ENCODE data around the gene MRPL9.

Gene MRPL9

DNA sequence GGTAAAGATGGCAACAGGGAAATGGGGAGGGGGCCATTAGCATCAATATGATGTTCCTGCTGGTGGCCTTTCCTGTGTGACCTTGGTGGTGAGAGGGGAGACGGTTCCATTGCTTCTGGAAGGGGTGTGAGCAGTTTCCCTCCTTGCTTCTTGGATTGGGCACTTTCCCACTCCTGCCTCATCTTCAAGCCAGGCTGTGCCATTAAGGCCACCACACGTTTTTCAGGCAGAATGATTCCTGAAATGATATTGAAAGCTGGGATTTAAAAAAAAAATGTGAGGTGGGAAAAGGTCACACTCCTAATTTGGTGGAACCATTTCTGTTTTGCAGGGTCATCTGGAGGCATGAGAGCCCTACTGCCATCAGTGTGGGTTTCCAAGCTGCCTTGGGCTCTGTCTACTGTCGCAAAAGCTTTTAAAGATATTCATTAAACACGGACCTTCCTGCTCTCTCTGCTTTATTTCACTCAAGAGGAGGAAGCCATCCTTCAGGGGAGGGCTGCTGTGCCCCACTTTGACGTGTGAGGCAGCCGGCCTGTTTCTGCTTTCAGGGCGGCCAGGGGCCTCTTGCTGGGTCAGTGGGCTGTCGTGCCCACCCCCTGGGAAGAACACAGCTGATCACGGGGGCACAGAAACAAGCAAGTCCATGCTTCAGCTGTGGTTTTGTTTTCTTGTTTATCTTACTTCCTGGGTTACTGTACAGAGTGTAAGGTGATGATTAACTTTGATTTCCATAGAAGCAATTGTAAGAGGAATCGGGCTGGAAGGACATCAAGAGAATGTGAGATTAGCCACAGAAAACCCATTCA is 33.9 kb downstream of the MRPL9 start:
- no peak for DNase-seq

DNA sequence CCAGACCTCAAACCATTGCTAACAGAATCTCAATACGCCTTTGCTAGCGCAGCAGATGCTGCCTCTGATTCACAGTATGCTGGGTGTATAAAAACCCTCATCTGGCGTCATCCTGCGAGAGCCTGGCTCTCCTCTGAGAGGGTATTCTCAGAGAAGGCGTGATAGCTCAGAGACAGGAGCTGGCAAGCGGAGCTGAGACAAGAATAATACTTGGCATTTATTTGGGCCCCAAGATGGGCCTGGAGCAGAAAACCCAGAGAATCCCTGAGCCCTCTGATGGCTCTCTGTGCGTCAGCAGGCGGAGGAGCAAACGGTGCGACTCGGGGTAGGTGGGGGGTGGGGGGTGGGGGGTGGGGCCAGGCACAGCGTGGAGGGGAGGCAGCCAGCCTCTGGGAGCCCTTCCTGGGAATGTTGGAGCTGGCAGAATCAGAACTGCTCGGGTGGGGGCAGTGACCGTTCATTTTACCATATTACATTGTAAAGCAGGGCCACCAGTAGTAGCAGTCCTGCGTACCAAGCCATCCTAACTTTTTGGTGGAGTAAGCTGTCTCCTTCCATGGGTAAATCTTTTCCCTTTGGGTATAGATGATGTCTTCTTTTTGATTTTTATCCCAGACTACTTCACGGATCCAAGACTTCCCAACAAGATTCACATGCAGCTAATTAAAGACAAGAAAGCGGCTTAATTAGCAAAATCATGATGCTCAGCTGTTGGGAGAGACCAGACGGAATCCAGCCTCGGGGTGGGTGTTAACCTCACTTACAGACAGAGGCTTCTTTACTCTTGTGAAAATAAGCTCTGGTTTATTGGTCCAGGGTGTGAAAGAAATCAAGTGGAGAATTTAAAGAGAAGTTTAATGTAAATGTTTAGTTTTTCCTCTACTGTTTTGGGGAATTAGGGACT is 34.9 kb downstream of the MRPL9 start:
- no peak for DNase-seq

DNA sequence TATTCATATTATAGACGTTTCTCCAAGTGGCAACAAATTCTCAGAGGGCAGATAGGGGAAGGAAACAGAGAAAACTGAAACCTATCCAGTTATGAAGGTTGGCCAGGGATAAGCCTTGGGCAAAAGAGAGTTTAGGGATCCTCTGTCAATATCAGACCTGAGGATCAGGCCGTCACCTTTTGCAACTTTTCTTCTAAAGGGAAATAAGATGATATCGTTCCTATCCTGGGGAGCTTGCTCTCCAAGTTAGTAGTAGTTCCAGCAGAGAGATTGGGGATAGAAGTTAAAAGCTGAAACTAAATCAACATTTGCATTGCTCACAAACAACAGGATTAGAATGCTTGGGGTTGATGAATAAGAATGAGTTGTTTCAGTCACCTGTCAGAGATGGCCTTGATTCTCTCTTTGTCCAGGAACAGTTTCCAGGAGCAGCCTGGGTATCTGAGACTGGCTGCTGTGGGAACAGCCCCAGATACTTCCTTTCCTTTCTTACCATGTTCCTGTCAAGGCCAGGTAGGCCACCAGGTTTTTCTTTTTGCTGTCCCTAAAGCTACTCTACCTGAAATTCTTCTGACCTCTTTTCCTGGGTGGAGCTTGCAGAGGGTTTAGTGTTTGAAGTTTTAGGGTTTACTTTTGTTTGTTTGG is 39.4 kb downstream of the MRPL9 start:
- DNase-seq: no peak

DNA sequence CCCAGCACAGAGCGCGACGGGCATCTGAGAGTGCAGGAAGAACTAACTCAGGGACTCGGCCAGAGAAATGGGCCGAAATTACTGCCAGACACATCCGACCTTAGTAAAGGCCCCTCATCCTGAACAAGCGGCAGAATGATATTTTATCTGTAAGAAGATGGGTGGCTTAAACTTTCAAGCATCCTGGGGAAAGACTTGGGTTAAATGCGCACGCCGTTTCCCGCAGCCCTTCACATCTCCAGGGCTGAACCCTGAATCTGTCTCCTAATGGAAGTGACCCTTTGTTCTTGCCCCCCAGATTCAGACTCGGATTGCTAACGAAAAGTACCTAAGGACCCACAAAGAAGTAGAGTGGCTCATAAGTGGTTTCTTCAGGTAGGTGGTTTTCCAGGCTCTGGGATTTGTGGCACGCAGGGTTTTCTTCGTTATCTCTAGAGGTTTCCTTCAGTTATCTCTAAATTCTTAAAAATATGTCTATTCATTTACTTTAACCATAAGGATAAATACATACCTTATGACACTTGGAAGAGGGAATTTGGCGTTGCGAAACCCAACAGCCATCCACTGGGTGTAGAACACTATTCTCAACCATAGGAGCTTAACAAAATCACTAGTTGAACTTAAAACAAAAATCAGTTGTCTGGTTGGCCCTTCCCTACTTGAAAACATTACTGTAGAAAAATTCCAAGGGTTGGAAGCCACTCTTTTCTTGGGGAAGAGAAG is 41.3 kb downstream of the MRPL9 start:
- DNase-seq: no peak

DNA sequence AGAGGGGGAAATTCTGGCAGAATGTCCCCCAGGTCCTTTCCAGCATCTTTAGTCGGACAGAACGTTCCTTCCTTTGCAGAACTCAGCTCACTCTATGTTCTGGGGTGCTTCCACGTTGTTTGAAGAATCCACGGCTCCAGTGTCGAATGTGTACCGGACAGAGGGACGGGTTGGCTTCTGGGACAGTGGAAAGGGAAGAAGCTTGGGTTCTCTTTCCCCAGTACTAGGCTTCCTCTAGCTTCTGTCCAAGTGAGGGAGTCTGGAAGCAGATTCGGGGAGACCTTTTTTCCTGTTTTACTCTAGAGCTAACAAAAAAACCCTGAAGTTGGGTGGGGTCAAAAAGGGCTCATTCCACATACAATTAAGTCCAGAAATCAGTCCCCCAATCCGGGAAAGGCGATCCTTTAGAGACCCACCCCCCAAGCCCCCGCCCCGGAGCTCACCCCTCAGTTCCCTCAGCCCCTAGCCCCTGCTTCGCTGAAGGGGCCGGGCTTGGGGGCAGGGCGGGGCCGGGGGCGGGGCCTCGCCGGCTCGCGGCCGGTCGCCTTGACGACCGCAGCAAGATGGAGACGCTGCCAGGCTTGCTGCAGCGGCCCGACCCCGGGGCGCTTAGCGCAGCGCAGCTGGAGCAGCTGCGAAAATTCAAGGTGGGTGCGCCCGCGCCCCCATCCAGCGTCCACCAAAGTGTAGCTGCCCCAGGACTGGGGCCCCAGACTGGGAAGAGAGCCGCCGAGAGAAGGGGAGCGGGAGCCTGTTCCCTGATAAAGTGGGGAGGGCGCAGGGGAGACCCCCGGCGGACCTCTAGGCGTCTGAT is 42.1 kb downstream of the MRPL9 start, which contains the start of gene RIIAD1:
RIIAD1 (plus strand) TSS at position 549 of the 814 bp plus-strand sequence; CDS start at position 564, 15 bp downstream.
- peak; percentile 63 for DNase-seq

DNA sequence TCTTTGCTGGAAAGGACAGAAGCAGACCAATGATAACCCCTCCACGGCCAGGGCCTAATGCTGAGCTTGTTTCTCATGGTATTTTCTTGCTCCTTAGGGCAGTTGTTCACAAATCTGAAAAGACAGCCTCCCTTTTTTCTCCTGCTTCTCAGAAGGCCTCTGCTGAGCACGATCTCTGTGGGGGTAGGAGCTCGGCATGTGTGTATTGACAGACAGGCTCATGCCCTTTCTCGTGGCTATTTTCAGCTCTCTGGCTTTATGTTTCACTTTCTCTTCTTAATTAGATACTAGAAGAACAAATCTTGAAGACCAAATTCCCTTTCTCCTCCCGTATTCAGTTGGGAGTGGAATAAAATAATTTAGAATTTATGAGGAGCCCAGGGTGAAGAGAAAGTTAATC is 42.7 kb downstream of the MRPL9 start:
- DNase-seq: peak; percentile 82

DNA sequence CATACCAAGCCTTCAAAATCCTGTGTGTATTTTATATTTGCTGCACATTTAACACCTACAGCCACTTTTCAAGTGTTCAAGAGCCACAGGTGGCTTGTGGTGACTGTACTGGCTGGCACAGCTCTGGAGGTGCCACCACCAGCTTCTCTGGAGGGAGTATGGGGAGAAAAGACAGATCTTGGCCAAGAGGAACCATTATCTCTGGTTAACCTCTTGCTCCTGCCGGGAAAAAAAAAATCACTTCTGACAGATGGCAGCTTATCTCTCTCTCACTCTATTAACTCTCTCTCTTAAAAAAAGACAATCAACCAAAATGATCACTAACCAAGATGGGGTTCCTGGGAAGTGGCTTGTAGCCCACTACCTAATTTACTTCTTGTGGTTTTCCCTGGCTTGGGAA is 43.2 kb downstream of the MRPL9 start:
- DNase-seq: no peak

DNA sequence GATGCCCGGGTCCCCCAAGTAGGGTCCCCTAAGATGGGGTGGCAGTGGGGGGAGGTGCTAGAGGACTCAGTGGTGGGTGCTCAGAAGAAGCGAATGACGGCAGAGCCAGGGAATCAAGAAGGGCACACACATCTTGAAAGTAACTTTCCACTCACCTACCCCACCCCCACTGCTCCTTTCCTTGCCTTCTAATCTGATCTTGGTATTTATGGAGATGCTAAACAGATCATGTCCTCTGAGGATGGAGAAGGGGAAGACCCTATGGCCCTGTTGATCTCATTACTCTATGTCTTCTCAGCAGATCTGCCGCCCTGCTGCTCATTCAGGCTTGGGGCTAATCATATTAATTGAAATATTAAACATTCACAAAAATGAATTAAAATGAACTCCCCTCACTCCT is 44.6 kb downstream of the MRPL9 start:
- no peak for DNase-seq

DNA sequence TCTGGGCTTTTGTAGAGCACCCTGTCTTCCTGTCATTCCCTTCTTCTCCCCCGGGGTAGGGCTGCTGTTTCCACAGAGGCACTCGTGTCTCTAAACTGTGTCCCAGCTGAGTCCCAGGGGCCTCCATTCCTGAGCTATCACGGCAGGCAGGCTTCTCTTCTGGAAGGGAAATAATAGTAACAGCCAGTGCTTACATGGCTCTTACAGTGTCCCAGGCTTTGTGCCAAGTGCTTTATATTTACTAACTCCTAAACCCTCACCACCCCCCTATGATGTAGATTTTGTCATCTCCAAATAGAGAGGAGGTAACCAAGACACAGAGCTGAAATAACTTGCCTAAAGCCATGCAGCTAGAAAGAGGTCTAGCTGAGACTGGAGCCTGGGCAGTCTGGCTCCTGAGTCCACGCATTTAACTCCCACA is 45.3 kb downstream of the MRPL9 start:
- no peak for DNase-seq

DNA sequence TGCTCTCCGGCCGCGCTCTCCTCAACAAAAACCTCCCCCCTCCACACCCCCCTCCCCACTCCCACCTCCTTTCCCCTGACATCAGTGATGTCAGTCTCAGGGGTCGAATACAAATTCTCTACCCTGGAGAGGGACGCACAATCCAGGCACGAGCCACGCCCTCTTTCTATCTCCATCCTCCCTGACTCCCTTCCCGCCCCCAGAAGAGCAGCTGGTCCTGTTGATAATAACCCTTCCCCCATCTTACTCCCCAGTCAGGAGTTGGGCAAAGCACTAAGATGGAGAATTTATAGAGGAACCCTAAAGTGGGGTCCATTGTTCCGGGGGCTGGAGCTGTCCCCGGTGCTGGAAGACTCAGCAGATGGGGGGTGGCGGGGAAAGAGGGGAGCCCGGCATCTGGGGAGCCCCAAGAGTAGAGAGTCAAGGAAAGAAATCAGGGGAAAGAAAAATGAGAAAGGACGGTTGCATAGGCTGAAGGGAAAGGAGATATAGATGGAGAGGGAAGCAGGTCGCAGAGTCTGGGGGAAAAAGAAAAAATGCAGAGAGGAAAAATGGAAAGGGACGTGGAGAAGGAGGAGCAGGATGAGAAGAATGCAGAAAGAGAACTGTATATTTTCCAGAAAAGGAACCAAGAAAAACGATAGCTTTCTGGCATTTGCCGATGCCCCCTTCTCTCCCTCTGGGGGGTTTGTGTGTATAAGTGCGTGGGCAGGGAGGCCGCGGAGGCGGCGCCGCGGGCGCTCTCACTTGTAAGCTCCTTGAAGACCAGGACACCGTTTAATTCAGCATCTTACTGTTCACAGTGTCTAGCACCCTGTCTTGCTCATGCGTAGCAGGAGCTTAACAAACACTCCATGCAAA is 46.3 kb downstream of the MRPL9 start, which contains the start of gene CELF3:
CELF3 (minus strand) TSS at position 33 of the 861 bp plus-strand sequence. CDS start 783 bp downstream, outside the sequence.
- no peak for DNase-seq

DNA sequence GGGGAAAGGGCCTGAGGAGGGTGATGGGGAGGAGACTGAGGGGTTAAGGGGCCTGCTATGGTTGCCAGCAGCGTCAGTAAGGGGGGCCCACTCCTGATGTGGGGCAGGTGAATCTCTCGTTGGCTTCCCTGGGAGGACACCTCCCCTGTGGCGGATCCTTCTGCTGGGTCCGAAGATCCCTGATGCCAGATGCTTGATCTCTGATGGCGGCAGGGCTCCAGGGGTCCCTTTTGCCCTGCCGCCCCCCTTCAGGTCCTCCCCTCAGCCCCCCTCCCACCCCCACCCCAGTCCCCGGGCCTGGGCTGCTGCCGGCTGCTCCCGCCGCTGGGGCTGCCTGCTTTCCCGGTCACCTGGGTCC is 46.9 kb downstream of the MRPL9 start:
- DNase-seq: no peak

DNA sequence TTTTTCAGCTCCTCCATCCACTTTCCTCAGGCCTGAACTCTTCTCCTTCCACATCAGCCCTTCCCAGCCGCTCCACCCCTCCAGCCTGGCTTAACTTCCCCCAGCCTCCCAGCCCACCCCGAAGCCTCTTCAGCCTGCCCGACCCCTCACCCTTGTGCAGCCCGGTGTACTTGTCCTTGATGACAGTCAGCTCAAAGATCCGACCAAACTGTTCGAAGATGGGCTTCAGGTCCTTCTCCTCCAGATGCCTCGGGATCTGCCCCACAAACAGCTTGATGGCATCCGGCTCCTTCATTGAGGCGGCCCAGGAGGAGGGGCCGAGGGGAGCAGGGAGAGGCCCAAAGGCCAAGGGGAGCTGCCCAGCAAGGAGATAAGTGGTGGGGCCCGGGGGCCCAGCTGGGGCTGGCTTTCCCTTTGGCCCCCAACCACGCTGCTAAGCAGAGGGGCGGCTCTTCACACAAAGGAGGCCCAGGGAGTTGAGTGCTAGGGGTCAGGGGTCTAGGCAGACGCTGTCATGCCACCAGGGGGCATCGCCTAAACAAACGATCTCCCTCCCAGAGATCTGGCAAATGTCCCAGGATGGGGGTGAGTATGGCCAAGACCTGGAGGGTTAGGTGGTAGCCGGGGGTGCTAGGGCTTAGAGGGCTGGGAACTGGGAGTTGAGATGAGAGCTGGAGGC is 47.4 kb downstream of the MRPL9 start:
- peak; percentile 73 for DNase-seq

DNA sequence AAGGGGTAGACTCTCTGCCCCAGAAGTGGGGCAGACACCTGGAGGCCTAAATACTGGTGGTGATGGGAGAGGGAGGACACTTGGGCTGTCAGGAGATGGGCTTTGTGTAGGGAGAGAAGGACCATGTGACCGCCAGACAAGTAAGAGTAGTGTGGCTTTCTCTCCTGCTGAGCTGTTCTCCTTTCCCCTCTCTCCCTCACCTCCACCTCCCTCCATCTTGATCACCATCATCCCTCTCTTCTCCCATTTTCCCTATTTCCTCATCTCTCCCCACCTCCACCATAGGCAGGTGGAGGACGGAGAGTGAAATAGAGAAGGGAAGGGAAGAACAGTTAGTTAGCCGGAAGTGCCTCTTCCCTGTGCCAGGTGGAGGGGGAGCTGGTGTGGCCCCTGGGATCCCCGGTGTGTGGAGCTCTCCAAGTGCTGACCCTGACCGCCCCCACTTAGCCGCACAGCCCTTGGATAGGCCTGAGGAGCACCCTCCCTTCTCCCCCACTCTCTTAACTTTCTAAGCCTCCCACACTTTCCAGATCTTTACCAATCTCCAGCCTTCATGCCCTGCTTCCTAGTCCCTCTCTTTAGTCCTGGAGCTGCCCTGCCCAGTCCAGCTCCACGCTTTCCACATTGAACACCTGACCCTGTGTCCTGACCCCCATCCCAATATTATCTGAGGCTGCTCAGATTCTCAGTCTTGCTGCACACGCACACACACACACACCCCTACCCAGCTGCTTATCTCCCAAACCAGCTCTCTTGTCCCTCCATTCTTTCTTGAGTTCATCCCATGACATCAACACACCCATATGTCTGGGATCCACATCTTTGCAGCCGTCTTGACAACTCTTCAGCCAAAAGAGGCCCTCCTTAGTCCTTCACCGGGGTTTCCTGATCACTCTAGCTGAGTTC is 48.2 kb downstream of the MRPL9 start:
- no peak for DNase-seq

DNA sequence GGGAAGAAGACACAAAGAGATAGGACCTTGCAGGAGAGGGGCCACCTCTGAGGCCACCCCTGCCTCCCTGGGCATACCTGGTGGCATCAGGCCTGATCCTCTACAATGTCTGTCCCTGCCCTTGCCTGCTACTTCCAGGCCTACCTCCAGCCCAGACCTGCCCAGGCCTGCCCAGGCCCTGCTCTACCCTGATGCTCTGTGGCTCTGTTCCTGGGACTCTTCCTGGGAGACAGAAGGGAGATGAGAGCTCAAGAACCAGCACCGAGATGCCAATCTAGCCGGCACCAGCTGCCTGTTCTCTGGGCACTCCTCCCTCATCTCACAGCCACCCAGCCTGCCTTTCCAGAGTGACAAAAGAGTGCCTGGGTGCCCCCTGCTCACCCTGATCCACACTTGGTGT is 49.4 kb downstream of the MRPL9 start:
- DNase-seq: no peak

DNA sequence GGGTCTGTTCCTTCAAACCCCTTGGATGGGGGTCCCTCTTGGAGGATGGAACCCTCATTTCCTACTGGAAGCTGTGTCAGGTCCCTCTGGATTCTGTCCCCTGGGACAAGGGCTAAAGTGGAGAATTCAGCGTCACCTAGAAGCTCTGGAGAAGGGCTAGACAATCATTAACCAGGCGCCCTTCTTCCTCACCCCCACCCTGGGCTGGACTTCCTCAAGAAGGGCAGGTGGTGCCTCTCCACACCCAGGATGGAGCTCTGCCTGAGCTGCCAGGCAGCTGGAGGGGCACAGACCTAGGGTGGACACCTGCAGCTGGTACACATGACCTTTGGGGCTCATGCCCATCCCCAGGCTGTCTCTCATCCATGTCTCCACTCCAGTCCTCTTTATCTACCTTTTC is 50.3 kb downstream of the MRPL9 start:
- no peak for DNase-seq

DNA sequence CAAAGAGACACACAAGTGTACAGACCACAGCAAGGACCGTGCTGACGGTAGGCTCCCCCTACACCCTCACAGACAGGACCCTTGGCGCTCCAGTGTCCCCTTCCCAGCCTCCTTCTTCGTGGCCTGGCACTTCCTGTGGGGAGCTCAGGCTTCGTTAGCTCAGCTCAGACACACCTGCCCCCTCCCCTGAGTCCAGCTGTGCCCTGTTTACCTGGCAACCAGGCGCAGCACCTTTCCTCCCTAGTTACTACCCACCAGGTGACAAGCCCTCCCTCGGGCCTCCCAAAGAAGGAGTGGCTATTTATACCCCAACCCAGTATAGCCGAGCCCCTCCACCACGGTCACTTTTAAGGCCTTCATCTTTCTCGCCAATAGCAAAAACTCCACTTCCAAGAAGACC is 51.3 kb downstream of the MRPL9 start:
- peak; percentile 32 for DNase-seq

DNA sequence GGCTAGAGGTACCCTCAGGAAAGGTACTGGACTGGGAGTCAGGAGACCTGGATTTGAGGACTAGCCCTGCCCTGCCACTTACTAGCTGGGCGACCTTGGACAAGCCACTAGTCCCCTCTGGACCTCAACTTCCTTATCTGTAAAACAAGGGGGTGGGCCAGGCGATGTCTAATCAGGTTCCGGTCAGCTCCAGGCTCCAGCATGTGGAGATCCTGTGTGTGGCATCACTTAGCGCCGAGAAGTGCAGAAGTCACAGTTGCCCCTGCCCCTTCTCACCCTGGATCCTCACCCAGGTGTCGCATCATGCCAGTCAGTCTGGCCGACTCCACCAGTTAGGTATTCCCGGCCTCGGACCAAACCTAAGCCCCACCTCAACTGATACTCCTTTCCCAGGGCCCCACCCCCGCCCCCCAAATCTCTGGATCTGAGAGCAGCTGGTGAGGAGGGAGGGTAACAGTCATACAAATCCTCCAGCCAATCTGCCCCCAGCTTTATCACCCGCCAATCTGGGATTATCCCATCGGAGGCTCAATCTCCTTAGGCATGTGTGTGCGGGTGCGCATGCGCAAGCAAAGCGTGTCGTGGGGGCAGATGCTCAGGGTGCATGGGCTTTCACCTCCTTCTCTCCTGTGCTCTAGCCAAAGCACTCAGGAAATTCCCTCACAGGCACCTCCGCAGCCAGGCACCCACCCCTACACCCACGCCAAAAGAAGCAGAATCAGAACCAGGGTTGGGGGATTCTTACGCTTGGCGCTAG is 52.1 kb downstream of the MRPL9 start:
- no peak for DNase-seq

DNA sequence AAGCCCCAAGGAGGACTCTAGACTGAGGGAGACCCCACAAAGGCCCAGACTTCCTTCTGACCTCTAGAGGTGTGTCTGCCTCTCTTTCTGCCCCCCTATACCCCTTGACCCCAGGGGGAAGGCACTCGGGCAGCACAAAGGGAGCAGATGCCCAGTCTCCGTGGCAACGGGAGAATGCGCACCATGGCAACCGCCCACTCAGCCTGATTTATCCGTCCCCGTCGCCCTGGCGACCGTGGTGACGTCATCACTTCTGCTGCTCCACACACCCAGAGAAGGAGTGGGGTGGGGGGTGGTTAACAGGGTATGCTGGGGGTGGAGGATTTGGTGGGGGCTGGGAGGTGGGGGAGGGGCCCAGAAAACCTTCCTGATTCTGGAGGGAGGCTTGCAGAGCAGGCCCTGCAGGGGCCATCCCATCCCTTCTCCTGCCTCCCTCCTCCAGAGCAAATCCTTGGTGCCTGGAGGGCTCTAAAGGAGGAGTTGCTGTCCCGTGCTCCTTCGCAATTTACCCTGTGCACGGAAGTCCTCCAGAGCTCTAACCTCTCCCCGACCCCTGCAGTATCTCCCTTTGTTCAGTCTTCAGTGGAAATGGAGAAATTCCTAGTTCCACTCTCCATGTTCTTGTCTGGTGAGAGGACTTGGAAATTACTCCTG is 53.0 kb downstream of the MRPL9 start:
- peak; percentile 54 for DNase-seq

Data from RPMI8226 (cell line).